ENCODE data around the gene MOSPD2. TPM values are rescaled to one million over a fixed set of nuclear protein-coding genes. Genes with fewer than 3 reads are reported as not detected.

Gene MOSPD2
- total RNA-seq, 8 experiments from 2014 or later: 6.8 to 18.8 (median 13.2) TPM

- WGBS, 10 experiments: 50% methylated on average over 1 of the region's 1 CpG; no CpG with 5 or more reads in 9 of the 10 experiments
- H3K4me3 ChIP-seq: no peak overlapping the region
- in situ Hi-C loops (cut with MboI; ENCODE audit: low pct_unique_long_range_greater_than_20kb in 2 of 9, low sequenced_read_pairs in 9 of 9, unreplicated experiment in 9 of 9): no loop called here
- ATAC-seq (replicated peaks in 6 of 8): no peak
- no peaks in the 10 kb centered on the region for H3K4me1 ChIP-seq (replicated peaks in 1 of 2)
- no peak overlapping the region for H3K27ac ChIP-seq
Observed at GRCh38 chrX:14948691-14949090, 75.5 kb downstream of the MOSPD2 start.

GRCh38 chrX:14956813-14957582 is 83.8 kb downstream of the MOSPD2 start:
- ATAC-seq (replicated peaks in 6 of 8): no peak
- Histone ChIP-seq H3K27ac (no peak overlapping the region), H3K4me3 (no peak overlapping the region), H3K4me1 (replicated peaks in 1 of 2) (no peaks in the 10 kb centered on the region)
- in situ Hi-C loops (cut with MboI; ENCODE audit: low pct_unique_long_range_greater_than_20kb in 2 of 9, low sequenced_read_pairs in 9 of 9, unreplicated experiment in 9 of 9): no loop called here
- 0 to 91% (median 19%) methylated on average over 1 to 4 of the region's 5 CpGs; no CpG with 5 or more reads in 5 of the 10 experiments for WGBS, 10 experiments

- WGBS, 10 experiments: 0 to 100% (median 42%) methylated on average over 1 of the region's 1 CpG; no CpG with 5 or more reads in 6 of the 10 experiments
- Histone ChIP-seq H3K4me3 (no peak overlapping the region), H3K4me1 (replicated peaks in 1 of 2) (no peaks in the 10 kb centered on the region), H3K27ac (no peak overlapping the region)
- in situ Hi-C loops (cut with MboI; ENCODE audit: low pct_unique_long_range_greater_than_20kb in 2 of 9, low sequenced_read_pairs in 9 of 9, unreplicated experiment in 9 of 9): no loop called here
- ATAC-seq (replicated peaks in 6 of 8): no peak
Observed at GRCh38 chrX:14963447-14964236, 90.4 kb downstream of the MOSPD2 start.

GRCh38 chrX:14964500-14964899 is 91.3 kb downstream of the MOSPD2 start:
- Histone ChIP-seq H3K4me3 (no peak overlapping the region), H3K27ac (no peak overlapping the region), H3K4me1 (replicated peaks in 1 of 2) (no peaks in the 10 kb centered on the region)
- 60% methylated on average over 2 of the region's 2 CpGs; no CpG with 5 or more reads in 9 of the 10 experiments for WGBS, 10 experiments
- in situ Hi-C loops (cut with MboI; ENCODE audit: low pct_unique_long_range_greater_than_20kb in 2 of 9, low sequenced_read_pairs in 9 of 9, unreplicated experiment in 9 of 9): no loop called here
- ATAC-seq (replicated peaks in 6 of 8): no peak

Other genes starting within 250 kb of the MOSPD2 start
- 1 to 10 TPM in 7 of 8 experiments, under 1 TPM in 1; 0.78 to 7.4 (median 2.5) TPM for gene FANCB, start 352 bp upstream of the MOSPD2 start, total RNA-seq

Measured in motor neuron (in vitro differentiated cells).